Astrocyte of the spinal cord (primary cell): ENCODE results near the gene TAF1B.

Experiments
- DNase-seq: peaks from one replicate; pipeline ENCODE4 v3.0.0; 2011; ENCODE audit warnings: low read depth, low spot score
- H3K4me3 ChIP-seq: 2 replicates; pipeline ENCODE4 v1.5.1; 2011; ENCODE audit warnings: low read depth, mild to moderate bottlenecking, low read length, moderate library complexity
- in situ Hi-C: cut with HindIII; loops from 2 replicates; pipeline ENCODE4 v1.10.0; 2017; ENCODE audit warnings: low sequenced_read_pairs
- TF ChIP-seq, protein P1 (sequence below): IDR thresholded peaks from 2 replicates; pipeline ENCODE4 v1.5.1; 2012; ENCODE audit warnings: low read depth, mild to moderate bottlenecking, low read length, inconsistent platforms

TAF1B gene

DNA sequence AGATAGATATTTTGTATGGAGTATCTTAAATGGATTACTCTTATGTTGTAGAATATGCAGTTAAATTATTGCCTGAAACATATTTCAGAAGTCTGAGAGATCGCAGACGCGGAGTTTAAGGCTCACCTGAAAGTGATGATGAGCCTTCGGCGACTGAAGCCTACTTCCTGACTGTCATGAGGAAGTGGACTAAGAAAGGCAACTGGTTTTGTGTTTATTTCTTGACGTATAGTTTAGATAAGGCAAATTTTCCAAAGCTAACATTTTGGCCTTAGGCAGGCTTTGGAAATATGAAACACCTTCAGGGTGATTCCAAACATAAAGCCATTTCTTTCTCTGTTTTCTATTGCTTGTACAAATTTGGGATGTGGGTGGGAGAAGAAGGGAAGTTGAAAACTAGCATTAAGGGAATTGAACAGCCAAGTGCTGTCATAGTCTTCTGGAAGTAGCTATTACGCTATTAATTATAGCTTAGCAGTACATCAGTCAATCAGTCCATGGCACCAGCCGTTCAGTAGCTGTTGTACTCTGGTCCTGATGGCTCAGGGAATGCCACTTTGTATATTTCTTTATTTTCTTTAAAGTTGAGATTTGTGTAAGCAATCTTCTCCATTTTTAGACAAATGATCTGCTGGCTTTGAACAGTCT is 109.7 kb downstream of the TAF1B start:
- DNase-seq = no peak
- TF ChIP-seq, protein P1, sequence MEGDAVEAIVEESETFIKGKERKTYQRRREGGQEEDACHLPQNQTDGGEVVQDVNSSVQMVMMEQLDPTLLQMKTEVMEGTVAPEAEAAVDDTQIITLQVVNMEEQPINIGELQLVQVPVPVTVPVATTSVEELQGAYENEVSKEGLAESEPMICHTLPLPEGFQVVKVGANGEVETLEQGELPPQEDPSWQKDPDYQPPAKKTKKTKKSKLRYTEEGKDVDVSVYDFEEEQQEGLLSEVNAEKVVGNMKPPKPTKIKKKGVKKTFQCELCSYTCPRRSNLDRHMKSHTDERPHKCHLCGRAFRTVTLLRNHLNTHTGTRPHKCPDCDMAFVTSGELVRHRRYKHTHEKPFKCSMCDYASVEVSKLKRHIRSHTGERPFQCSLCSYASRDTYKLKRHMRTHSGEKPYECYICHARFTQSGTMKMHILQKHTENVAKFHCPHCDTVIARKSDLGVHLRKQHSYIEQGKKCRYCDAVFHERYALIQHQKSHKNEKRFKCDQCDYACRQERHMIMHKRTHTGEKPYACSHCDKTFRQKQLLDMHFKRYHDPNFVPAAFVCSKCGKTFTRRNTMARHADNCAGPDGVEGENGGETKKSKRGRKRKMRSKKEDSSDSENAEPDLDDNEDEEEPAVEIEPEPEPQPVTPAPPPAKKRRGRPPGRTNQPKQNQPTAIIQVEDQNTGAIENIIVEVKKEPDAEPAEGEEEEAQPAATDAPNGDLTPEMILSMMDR = no peak
- no peak overlapping the region for H3K4me3 ChIP-seq
- in situ Hi-C loops = no loop called here

DNA sequence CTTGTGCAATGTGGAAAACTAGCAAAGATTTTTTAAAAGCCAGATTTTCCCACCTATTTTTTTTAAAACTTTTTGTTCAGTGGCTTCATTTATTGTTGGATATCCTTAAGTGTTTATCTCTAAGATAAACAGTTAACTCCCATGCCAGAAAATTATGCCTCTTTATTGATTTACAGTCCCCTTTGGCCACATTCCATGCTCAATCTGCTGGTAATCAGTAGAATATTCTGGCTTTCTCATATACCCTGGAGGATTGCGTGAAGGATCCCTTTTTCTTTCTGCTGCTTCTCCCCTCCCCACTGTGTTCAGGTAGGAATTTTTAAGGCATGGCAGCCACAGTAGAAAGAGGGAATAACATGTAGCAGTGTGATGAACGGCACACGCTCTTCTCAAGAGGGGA is 110.9 kb downstream of the TAF1B start:
- in situ Hi-C loops = no loop called here
- no peak overlapping the region for H3K4me3 ChIP-seq
- no peak for DNase-seq
- TF ChIP-seq, protein P1 = no peak

DNA sequence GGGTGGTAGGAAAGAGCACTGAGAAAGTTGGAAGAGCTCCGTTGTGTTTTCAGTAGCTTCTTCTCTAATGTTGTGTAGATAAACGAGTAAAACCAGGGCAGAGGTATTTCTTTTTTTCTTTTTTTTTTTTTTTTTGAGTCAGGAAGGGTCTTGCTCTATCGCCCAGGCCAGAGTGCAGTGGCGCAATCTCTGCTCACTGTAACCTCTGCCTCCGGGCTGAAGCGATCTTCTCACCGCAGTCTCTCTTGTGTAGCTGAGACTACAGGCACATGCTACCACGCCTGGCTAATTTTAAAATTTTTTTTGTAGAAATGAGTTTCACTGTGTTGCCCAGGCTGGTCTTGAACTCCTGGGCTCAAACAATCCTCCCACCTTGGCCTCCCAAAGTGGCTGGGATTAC is 114.8 kb downstream of the TAF1B start:
- in situ Hi-C loops = no loop called here
- no peak overlapping the region for H3K4me3 ChIP-seq
- TF ChIP-seq, protein P1 = no peak
- DNase-seq = no peak

DNA sequence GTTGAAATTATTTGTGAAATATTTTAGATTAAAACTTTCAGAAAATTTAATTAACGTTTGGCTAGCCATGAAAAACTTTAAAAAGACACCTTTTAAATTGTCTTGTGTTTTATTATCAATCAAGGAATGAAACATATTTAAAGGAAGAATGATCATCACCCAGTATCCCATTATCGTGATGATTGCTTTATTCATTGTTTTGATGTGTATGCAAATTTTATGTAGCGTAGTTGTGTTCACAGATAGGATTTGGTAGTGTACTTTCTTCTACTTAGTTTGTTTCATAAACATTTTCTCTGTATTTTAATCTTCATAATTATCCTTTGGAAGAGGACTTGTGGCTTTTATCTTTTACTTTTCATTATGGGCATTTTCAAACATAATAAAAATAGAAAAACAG is 116.0 kb downstream of the TAF1B start:
- in situ Hi-C loops = no loop called here
- DNase-seq = no peak
- H3K4me3 ChIP-seq = no peak overlapping the region
- TF ChIP-seq, protein P1 = no peak

DNA sequence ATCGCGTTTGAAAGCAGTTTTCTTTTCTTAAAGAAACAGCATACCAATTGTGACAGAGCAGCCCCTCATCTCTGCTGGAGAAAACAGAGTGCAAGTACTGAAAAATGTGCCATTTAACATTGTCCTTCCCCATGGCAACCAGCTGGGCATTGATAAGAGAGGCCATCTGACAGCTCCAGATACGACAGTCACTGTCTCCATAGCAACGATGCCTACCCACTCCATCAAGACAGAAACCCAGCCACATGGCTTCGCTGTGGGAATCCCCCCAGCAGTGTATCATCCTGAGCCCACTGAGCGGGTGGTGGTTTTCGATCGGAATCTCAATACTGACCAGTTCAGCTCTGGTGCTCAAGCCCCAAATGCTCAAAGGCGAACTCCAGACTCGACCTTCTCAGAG is 117.7 kb downstream of the TAF1B start:
- no peak for DNase-seq
- TF ChIP-seq, protein P1 = no peak
- in situ Hi-C loops = loop anchor here (10.0 kb wide), 1 partner anchor 74 kb away; no protein-coding TSS in a partner anchor
- no peak overlapping the region for H3K4me3 ChIP-seq

DNA sequence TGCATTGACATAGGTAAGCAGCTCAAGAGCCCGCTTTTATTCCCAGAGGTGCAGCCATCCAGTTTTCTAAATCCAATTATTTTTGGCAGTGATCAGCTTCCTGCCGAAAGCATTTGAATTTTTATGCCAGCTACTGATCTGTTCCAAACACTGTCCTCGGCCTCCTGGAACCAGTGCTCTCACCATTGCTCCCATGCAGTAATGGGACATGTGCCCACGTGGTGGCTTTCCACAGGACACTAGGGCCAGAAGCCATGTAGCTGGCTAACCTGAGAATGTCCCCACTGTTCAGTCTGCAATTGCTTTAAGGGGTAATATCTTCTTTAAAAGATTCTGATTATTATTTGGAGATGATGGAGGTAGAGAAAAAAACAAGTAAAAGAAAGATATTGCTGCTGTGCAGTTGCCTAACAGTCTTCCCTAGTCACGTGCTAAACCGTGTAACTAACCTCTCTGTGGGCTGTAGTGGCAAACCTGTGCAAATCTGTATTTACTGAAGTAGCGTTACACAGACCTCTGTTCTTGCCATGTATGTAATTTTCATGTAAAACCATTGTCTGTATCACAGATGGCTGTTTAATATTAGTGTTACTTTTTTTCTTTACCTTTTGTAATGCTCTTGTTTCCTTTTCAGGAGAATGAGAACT is 121.2 kb downstream of the TAF1B start:
- in situ Hi-C loops = loop anchor here (10.0 kb wide), 1 partner anchor 70 kb away; no protein-coding TSS in a partner anchor
- H3K4me3 ChIP-seq = no peak overlapping the region
- TF ChIP-seq, protein P1 = no peak
- DNase-seq = no peak
